Measurements from ENCODE around the gene SULT6B1.
"Not testable (repeated sequence)": the region's sequence is repeated elsewhere in the genome, so short reads cannot be mapped to it uniquely, and the experiment has no call there.

SULT6B1 gene

GRCh38 chr2:37188570-37188969 lies at the start of gene SULT6B1:
SULT6B1 (minus strand) TSS chr2:37188670; CDS start chr2:37188640, 30 bp downstream.
- no peak for DNase-seq

- no peak for DNase-seq
Observed at GRCh38 chr2:37232131-37232933, 43.9 kb upstream of the SULT6B1 start.

GRCh38 chr2:37231241-37232130 lies 43.0 kb upstream of the SULT6B1 start, which contains the start of the genes CEBPZ and NDUFAF7:
CEBPZ (minus strand) TSS chr2:37231596; CDS start chr2:37231567, 29 bp downstream.
NDUFAF7 (plus strand) TSS chr2:37231658; CDS start chr2:37231706, 48 bp downstream.
- peak; percentile 81 for DNase-seq

- DNase-seq: no peak
Observed at GRCh38 chr2:37230581-37230980, 42.1 kb upstream of the SULT6B1 start.

GRCh38 chr2:37228788-37229187 lies 40.3 kb upstream of the SULT6B1 start:
- no peak for DNase-seq

- DNase-seq: no peak
Observed at GRCh38 chr2:37226863-37227262, 38.4 kb upstream of the SULT6B1 start.

GRCh38 chr2:37225129-37225528 lies 36.7 kb upstream of the SULT6B1 start:
- not testable (repeated sequence) for DNase-seq

GRCh38 chr2:37224063-37224462 lies 35.6 kb upstream of the SULT6B1 start:
- DNase-seq: no peak

GRCh38 chr2:37223131-37223530 lies 34.7 kb upstream of the SULT6B1 start:
- DNase-seq: no peak

- DNase-seq: no peak
Observed at GRCh38 chr2:37219046-37219445, 30.6 kb upstream of the SULT6B1 start.

GRCh38 chr2:37215250-37215649 lies 26.8 kb upstream of the SULT6B1 start:
- DNase-seq: no peak

- no peak for DNase-seq
Observed at GRCh38 chr2:37211939-37212338, 23.5 kb upstream of the SULT6B1 start.

- DNase-seq: no peak
Observed at GRCh38 chr2:37211212-37211611, 22.7 kb upstream of the SULT6B1 start.

GRCh38 chr2:37206760-37207159 lies 18.3 kb upstream of the SULT6B1 start:
- DNase-seq: not testable (repeated sequence)

- no peak for DNase-seq
Observed at GRCh38 chr2:37205689-37206341, 17.3 kb upstream of the SULT6B1 start.

GRCh38 chr2:37205071-37205661 lies 16.7 kb upstream of the SULT6B1 start:
- not testable (repeated sequence) for DNase-seq

- DNase-seq: no peak
Observed at GRCh38 chr2:37203708-37204107, 15.2 kb upstream of the SULT6B1 start.

- DNase-seq: no peak
Observed at GRCh38 chr2:37201766-37202165, 13.3 kb upstream of the SULT6B1 start.

- no peak for DNase-seq
Observed at GRCh38 chr2:37201208-37201607, 12.7 kb upstream of the SULT6B1 start.

GRCh38 chr2:37198681-37199065 lies 10.2 kb upstream of the SULT6B1 start:
- no peak for DNase-seq

- peak; percentile 90 for DNase-seq
Observed at GRCh38 chr2:37196320-37197195, 8.1 kb upstream of the SULT6B1 start, which contains the start of gene CEBPZOS. CEBPZOS (plus strand) TSS chr2:37196496; CDS start chr2:37199705, 3,209 bp downstream.
